ENCODE data around the gene EIF2B1.

DNA sequence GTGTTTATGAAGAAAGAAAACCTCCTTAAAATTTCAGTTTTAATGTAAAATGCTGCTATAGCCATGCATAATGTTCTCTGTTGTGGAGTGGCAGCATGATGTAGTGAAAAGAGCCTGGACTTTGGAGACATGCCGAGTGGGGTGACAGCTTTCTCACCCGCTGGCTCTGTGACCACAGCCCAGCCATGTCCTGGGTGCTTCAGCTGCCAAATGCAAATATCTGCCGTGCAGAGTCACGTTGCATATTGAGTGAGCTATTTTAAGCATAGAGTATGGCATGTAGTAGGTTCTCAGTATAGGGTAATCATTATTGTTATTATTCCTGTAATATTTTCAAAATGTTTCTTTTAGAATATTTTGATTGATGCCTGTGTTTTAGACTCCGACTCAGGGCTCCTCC is 21.9 kb upstream of the EIF2B1 start:
- TF ChIP-seq POLR2A (IDR thresholded peaks at IDR 0.05) (no peak), POLR2AphosphoS5 (IDR thresholded peaks at IDR 0.05) (no peak)

Data from upper lobe of left lung (tissue), 4 donors.